Spleen (tissue), 11 donors: ENCODE data around the gene EPHA8. TPM values are rescaled to one million over a fixed set of nuclear protein-coding genes. Genes with fewer than 3 reads are reported as not detected.

Source experiments
- DNase-seq: peaks from one replicate; pipeline ENCODE4 v3.0.0-alpha.2; 2020
- H3K27ac ChIP-seq, 8 donors: fragments of 200-600 bp; sonication (generic) in 7 of 8; 1 replicate in 4 of 8; 2 replicates in 4 of 8; pipeline versions ENCODE4 v1.5.0 to v1.8.0; 2016 to 2021; ENCODE audit warnings: inconsistent platforms in 4 of 8, mild to moderate bottlenecking in 4 of 8, moderate library complexity in 1 of 8
- H3K27me3 ChIP-seq, 7 donors: fragments of 200-600 bp; sonication (generic) in 6 of 7; replicated peaks in 1 of 7; 1 replicate in 4 of 7; 2 replicates in 3 of 7; pipeline versions ENCODE4 v1.5.0 to v1.8.0; 2016 to 2021; ENCODE audit warnings: inconsistent platforms in 3 of 7, mild to moderate bottlenecking in 1 of 7
- H3K36me3 ChIP-seq, 6 donors: fragments of 200-600 bp; sonication (generic) in 5 of 6; 1 replicate in 4 of 6; 2 replicates in 2 of 6; pipeline versions ENCODE4 v1.5.0 to v1.8.0; 2016 to 2021; ENCODE audit warnings: inconsistent platforms in 2 of 6
- H3K4me1 ChIP-seq, 6 donors: fragments of 200-600 bp; sonication (generic) in 5 of 6; 1 replicate in 3 of 6; 2 replicates in 3 of 6; pipeline versions ENCODE4 v1.5.0 to v1.8.0; 2016 to 2021; ENCODE audit warnings: inconsistent platforms in 3 of 6
- H3K4me3 ChIP-seq, 8 donors: fragments of 200-600 bp; sonication (generic) in 7 of 8; 1 replicate in 4 of 8; 2 replicates in 4 of 8; pipeline versions ENCODE4 v1.5.0 to v1.8.0; 2016 to 2021; ENCODE audit warnings: inconsistent platforms in 4 of 8, mild to moderate bottlenecking in 4 of 8, moderate library complexity in 2 of 8
- H3K9me3 ChIP-seq, 8 donors: fragments of 200-600 bp; sonication (generic) in 7 of 8; 1 replicate in 4 of 8; 2 replicates in 4 of 8; pipeline versions ENCODE4 v1.5.0 to v1.8.0; 2016 to 2021; ENCODE audit warnings: inconsistent platforms in 4 of 8
- POLR2A ChIP-seq, 3 donors: fragments of 450-650 bp; IDR thresholded peaks; one replicate each; pipeline ENCODE4 v1.5.1; 2017; ENCODE audit warnings: antibody characterized with exemption in 3 of 3, mild to moderate bottlenecking in 1 of 3
- POLR2AphosphoS5 ChIP-seq, 3 donors: sonication (generic); formaldehyde crosslinking; IDR thresholded peaks; one replicate each; pipeline ENCODE4 v1.5.1; 2017; ENCODE audit warnings: antibody characterized with exemption in 3 of 3
- WGBS, 5 donors: extraction: QIAGEN DNeasy Blood & Tissue Kit in 3 of 5; methylation state at CpG; one replicate each; pipeline versions ENCODE4 v1.1.5 to v1.1.7; 2013 to 2018; 5-methylcytosine and 5-hydroxymethylcytosine counted together
- intact Hi-C: fragments of 100-400 bp; cut with DNase I; formaldehyde crosslinking; loops from one replicate; pipeline ENCODE4 v1.15.0; 2023; ENCODE audit warnings: low total_unique reads
- polyA plus RNA-seq, 3 donors: library from polyadenylated mRNA; stranded (reverse); fragments of 200-250 nt; gene quantifications; one replicate each; pipeline ENCODE4 v1.2.1, GENCODE V29; 2013
- total RNA-seq, 7 donors: library from RNA; depleted of rRNA in 3 of 7; stranded (reverse); fragments of >200 nt in 3 of 7; fragmentation: NEBNext Ultra II Directional in 4 of 7; extraction: Animal tissue kit (Norgen Biotek cat#: 25700) in 4 of 7; gene quantifications; one replicate each; pipeline versions ENCODE4 v1.1.0 to v1.2.1, GENCODE V29; 2016 to 2021
- TF ChIP-seq, protein P1 (sequence below), 11 experiments: fragments of 200-600 bp in 7 of 11; fragments of 450-650 bp in 4 of 11; sonication (generic) in 4 of 11; IDR thresholded peaks in 8 of 11; conservative IDR thresholded peaks in 3 of 11; 1 replicate in 7 of 11; 2 replicates in 4 of 11; pipeline versions ENCODE4 v1.4.0 to v1.8.0; 2016 to 2021; ENCODE audit warnings: antibody characterized with exemption in 11 of 11, inconsistent platforms in 4 of 11, mild to moderate bottlenecking in 1 of 11
- donor health status: healthy with polysubstance abuse.
- donor health status: DM: no; HTN: no; CAD: no; lungs with moderate emphysema.
- donor health status: DM: no; HTN: no; CAD: no.
- donor health status: Bipolar disorder and iron deficiency.
- donor health status: healthy.
- donor health status: DM: no; HTN: no; CAD: no.
- donor health status: DM: yes; HTN: yes; CAD: no.

EPHA8 gene
- total and polyA plus RNA-seq, 10 donors: 0.30 to 9.2 (median 4.9) TPM

- Histone ChIP-seq H3K27me3 (peaks cover 0 to 51% (median 6%) of the 10 kb centered on the region in 7 donors), H3K4me3 (peak overlapping the region in 5 of 8 donors; percentile 18 to 65 (median 32)), H3K36me3 (peaks cover 0 to 20% (median 0%) of the 10 kb centered on the region in 6 donors), H3K4me1 (peaks cover 0 to 32% (median 9%) of the 10 kb centered on the region in 6 donors), H3K9me3 (no peaks in the 10 kb centered on the region), H3K27ac (peak overlapping the region in 6 of 8 donors; percentile 20 to 80 (median 72))
- TF ChIP-seq, protein P1, sequence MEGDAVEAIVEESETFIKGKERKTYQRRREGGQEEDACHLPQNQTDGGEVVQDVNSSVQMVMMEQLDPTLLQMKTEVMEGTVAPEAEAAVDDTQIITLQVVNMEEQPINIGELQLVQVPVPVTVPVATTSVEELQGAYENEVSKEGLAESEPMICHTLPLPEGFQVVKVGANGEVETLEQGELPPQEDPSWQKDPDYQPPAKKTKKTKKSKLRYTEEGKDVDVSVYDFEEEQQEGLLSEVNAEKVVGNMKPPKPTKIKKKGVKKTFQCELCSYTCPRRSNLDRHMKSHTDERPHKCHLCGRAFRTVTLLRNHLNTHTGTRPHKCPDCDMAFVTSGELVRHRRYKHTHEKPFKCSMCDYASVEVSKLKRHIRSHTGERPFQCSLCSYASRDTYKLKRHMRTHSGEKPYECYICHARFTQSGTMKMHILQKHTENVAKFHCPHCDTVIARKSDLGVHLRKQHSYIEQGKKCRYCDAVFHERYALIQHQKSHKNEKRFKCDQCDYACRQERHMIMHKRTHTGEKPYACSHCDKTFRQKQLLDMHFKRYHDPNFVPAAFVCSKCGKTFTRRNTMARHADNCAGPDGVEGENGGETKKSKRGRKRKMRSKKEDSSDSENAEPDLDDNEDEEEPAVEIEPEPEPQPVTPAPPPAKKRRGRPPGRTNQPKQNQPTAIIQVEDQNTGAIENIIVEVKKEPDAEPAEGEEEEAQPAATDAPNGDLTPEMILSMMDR (IDR thresholded peaks at IDR 0.05 in 8 of 11, conservative IDR thresholded peaks at IDR 0.05 in 3 of 11): no peak
- TF ChIP-seq POLR2AphosphoS5 (IDR thresholded peaks at IDR 0.05): peak in 1 of 3 donors; percentile 62
- DNase-seq: no peak
- intact Hi-C loops: loop anchor here (5.0 kb wide), 2 partner anchors 222 to 512 kb away; no protein-coding TSS in a partner anchor
- 57 to 88% (median 81%) methylated on average over 4 to 12 of the region's 12 CpGs for WGBS, 5 donors
These were observed 80.6 kb downstream of the EPHA8 start for GRCh38 chr1:22643928-22644327.

DNA sequence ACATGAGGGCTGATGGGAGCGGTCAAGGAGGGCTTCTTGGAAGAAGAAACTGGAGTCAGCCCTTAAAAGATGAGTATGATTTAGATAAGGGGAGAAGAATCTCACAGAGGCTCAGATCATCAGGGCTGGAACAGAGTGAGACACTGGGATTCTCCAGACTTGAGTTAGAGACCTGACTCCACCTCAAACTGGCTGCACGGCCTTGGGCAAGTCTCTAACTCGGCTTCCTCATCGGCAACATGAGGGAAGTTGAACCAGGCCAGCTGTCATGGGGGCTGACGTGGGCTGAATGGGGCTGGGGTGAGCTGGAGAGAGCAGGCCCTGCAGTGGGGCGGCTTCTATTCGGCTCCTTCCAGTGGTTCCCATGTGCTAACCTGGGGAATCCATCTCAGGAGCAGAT lies 82.6 kb downstream of the EPHA8 start:
- intact Hi-C loops: no loop called here
- peaks cover 0 to 10% (median 0%) of the 10 kb centered on the region in 6 donors for H3K36me3 ChIP-seq
- H3K4me3 ChIP-seq: peak overlapping the region in 4 of 8 donors; percentile 27 to 65 (median 36)
- WGBS, 5 donors: 55 to 71% (median 64%) methylated on average over 7 of the region's 7 CpGs
- H3K4me1 ChIP-seq: peaks cover 0 to 17% (median 9%) of the 10 kb centered on the region in 6 donors
- H3K27ac ChIP-seq: peak overlapping the region in 5 of 8 donors; percentile 51 to 80 (median 74)
- peaks cover 0 to 34% (median 6%) of the 10 kb centered on the region in 7 donors for H3K27me3 ChIP-seq
- TF ChIP-seq POLR2AphosphoS5 (IDR thresholded peaks at IDR 0.05): peak; percentile 19 to 53 (median 42)
- TF ChIP-seq, protein P1 (IDR thresholded peaks at IDR 0.05 in 8 of 11, conservative IDR thresholded peaks at IDR 0.05 in 3 of 11): no peak
- no peaks in the 10 kb centered on the region for H3K9me3 ChIP-seq
- DNase-seq: no peak

- peak overlapping the region in 4 of 8 donors; percentile 69 to 80 (median 76) for H3K27ac ChIP-seq
These were observed 83.1 kb downstream of the EPHA8 start for GRCh38 chr1:22646384-22646783.

GRCh38 chr1:22650089-22650693 lies 86.9 kb downstream of the EPHA8 start:
- no peak overlapping the region for H3K4me3 ChIP-seq
- 90 to 94% (median 91%) methylated on average over 13 of the region's 13 CpGs for whole genome bisulfite sequencing, 5 donors
- H3K27me3 ChIP-seq: peaks cover 0 to 20% (median 0%) of the 10 kb centered on the region in 7 donors
- H3K9me3 ChIP-seq: no peaks in the 10 kb centered on the region
- no peak for DNase-seq
- H3K27ac ChIP-seq: peak overlapping the region in 2 of 8 donors; percentile 52 to 60
- TF ChIP-seq, protein P1 (IDR thresholded peaks at IDR 0.05 in 8 of 11, conservative IDR thresholded peaks at IDR 0.05 in 3 of 11): no peak
- TF ChIP-seq POLR2A (IDR thresholded peaks at IDR 0.05) (no peak), POLR2AphosphoS5 (IDR thresholded peaks at IDR 0.05) (no peak)
- intact Hi-C loops: no loop called here
- H3K4me1 ChIP-seq: no peaks in the 10 kb centered on the region
- peaks cover 0 to 10% (median 0%) of the 10 kb centered on the region in 6 donors for H3K36me3 ChIP-seq

More at GRCh38 chr1:22646384-22646783, 83.1 kb downstream of the EPHA8 start:
- Histone ChIP-seq H3K27me3 (peaks cover 0 to 29% (median 6%) of the 10 kb centered on the region in 7 donors), H3K4me3 (peak overlapping the region in 2 of 8 donors; percentile 40 to 65), H3K4me1 (peaks cover 0 to 13% (median 7%) of the 10 kb centered on the region in 6 donors), H3K9me3 (no peaks in the 10 kb centered on the region), H3K36me3 (peaks cover 0 to 10% (median 0%) of the 10 kb centered on the region in 6 donors)
- TF ChIP-seq POLR2A (IDR thresholded peaks at IDR 0.05) (no peak), POLR2AphosphoS5 (IDR thresholded peaks at IDR 0.05) (no peak)
- TF ChIP-seq, protein P1 (IDR thresholded peaks at IDR 0.05 in 8 of 11, conservative IDR thresholded peaks at IDR 0.05 in 3 of 11): no peak
- DNase-seq: no peak
- WGBS, 5 donors: 0 to 96% (median 0%) methylated on average over 1 of the region's 1 CpG
- intact Hi-C loops: no loop called here
